ENCODE measurements around the gene DACT2.

DNA sequence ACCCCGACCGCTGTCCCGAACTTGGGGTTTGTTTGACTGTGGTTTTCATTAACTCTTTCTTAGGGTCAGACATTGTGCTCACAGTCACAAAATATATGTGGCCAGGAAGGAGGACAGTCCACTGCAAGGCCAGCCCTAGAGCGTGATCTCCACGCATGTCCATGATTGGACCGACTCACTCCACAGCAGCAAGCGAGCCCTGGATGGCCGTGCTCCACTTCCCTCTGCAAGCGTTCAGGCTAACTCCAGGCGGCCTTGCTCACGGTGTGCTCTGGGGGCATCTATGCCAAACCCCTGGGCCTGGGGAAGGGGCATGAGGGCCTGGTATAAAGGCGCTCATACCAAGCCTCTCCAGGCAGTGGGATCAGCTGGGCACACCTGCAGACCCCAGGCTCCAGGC is 5.6 kb downstream of the DACT2 start:
- TF ChIP-seq, protein P1, sequence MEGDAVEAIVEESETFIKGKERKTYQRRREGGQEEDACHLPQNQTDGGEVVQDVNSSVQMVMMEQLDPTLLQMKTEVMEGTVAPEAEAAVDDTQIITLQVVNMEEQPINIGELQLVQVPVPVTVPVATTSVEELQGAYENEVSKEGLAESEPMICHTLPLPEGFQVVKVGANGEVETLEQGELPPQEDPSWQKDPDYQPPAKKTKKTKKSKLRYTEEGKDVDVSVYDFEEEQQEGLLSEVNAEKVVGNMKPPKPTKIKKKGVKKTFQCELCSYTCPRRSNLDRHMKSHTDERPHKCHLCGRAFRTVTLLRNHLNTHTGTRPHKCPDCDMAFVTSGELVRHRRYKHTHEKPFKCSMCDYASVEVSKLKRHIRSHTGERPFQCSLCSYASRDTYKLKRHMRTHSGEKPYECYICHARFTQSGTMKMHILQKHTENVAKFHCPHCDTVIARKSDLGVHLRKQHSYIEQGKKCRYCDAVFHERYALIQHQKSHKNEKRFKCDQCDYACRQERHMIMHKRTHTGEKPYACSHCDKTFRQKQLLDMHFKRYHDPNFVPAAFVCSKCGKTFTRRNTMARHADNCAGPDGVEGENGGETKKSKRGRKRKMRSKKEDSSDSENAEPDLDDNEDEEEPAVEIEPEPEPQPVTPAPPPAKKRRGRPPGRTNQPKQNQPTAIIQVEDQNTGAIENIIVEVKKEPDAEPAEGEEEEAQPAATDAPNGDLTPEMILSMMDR (IDR thresholded peaks at IDR 0.05) = no peak
- TF ChIP-seq, protein P2, sequence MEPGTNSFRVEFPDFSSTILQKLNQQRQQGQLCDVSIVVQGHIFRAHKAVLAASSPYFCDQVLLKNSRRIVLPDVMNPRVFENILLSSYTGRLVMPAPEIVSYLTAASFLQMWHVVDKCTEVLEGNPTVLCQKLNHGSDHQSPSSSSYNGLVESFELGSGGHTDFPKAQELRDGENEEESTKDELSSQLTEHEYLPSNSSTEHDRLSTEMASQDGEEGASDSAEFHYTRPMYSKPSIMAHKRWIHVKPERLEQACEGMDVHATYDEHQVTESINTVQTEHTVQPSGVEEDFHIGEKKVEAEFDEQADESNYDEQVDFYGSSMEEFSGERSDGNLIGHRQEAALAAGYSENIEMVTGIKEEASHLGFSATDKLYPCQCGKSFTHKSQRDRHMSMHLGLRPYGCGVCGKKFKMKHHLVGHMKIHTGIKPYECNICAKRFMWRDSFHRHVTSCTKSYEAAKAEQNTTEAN (CRISPR knock-in tag; IDR thresholded peaks at IDR 0.05) = no peak
- TF ChIP-seq SP1 (CRISPR knock-in tag; conservative IDR thresholded peaks at IDR 0.05) = no peak
- TF ChIP-seq, protein P3, sequence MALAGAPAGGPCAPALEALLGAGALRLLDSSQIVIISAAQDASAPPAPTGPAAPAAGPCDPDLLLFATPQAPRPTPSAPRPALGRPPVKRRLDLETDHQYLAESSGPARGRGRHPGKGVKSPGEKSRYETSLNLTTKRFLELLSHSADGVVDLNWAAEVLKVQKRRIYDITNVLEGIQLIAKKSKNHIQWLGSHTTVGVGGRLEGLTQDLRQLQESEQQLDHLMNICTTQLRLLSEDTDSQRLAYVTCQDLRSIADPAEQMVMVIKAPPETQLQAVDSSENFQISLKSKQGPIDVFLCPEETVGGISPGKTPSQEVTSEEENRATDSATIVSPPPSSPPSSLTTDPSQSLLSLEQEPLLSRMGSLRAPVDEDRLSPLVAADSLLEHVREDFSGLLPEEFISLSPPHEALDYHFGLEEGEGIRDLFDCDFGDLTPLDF (CRISPR knock-in tag; IDR thresholded peaks at IDR 0.05) = no peak
- no peak for TF ChIP-seq ZNF317 (CRISPR knock-in tag; IDR thresholded peaks at IDR 0.05; ENCODE audit: borderline replicate concordance, low read depth)
- no peak for TF ChIP-seq FOXK1 (CRISPR knock-in tag; IDR thresholded peaks at IDR 0.05)
- TF ChIP-seq TEAD4 (CRISPR knock-in tag; IDR thresholded peaks at IDR 0.05) = no peak
- TF ChIP-seq, protein P4, sequence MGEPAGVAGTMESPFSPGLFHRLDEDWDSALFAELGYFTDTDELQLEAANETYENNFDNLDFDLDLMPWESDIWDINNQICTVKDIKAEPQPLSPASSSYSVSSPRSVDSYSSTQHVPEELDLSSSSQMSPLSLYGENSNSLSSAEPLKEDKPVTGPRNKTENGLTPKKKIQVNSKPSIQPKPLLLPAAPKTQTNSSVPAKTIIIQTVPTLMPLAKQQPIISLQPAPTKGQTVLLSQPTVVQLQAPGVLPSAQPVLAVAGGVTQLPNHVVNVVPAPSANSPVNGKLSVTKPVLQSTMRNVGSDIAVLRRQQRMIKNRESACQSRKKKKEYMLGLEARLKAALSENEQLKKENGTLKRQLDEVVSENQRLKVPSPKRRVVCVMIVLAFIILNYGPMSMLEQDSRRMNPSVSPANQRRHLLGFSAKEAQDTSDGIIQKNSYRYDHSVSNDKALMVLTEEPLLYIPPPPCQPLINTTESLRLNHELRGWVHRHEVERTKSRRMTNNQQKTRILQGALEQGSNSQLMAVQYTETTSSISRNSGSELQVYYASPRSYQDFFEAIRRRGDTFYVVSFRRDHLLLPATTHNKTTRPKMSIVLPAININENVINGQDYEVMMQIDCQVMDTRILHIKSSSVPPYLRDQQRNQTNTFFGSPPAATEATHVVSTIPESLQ (CRISPR knock-in tag; IDR thresholded peaks at IDR 0.05) = no peak
- no peak for TF ChIP-seq NR1H2 (CRISPR knock-in tag; IDR thresholded peaks at IDR 0.05)
- TF ChIP-seq, protein P5, sequence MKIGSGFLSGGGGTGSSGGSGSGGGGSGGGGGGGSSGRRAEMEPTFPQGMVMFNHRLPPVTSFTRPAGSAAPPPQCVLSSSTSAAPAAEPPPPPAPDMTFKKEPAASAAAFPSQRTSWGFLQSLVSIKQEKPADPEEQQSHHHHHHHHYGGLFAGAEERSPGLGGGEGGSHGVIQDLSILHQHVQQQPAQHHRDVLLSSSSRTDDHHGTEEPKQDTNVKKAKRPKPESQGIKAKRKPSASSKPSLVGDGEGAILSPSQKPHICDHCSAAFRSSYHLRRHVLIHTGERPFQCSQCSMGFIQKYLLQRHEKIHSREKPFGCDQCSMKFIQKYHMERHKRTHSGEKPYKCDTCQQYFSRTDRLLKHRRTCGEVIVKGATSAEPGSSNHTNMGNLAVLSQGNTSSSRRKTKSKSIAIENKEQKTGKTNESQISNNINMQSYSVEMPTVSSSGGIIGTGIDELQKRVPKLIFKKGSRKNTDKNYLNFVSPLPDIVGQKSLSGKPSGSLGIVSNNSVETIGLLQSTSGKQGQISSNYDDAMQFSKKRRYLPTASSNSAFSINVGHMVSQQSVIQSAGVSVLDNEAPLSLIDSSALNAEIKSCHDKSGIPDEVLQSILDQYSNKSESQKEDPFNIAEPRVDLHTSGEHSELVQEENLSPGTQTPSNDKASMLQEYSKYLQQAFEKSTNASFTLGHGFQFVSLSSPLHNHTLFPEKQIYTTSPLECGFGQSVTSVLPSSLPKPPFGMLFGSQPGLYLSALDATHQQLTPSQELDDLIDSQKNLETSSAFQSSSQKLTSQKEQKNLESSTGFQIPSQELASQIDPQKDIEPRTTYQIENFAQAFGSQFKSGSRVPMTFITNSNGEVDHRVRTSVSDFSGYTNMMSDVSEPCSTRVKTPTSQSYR (CRISPR knock-in tag; IDR thresholded peaks at IDR 0.05) = no peak
